GM21526 (cell line): ENCODE results near the gene KIRREL1.

Experiments
- ATAC-seq: cut with Tn5 transposase; IDR thresholded peaks from one replicate; pipeline ENCODE4 v1.9.1; 2021; ENCODE audit warnings: moderate library complexity; ENCODE audit not compliant: unreplicated experiment, low FRiP score

Gene KIRREL1

DNA sequence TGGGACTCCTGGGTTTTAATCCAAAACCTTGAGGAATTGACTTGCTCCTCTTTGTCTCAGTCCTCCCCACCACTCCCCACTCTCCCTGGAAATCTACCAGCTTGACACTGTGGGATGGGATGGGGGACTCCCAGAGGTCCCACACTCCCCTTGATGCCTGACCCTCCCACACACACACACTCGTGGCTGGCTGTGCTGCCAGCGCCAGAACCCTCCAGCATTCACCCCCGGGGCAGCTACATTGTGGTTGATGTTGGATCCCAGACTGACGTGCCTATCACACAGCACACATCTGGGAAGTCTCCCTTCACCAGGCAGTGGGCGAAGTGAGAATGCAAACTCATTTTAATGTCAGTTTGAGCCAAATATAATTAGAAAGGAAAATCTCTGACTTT lies 10.0 kb downstream of the KIRREL1 start:
- no peak for ATAC-seq

GRCh38 chr1:158005224-158005623 lies 11.8 kb downstream of the KIRREL1 start:
- ATAC-seq = no peak

- no peak for ATAC-seq
Observed at GRCh38 chr1:158007180-158007579, 13.7 kb downstream of the KIRREL1 start.

DNA sequence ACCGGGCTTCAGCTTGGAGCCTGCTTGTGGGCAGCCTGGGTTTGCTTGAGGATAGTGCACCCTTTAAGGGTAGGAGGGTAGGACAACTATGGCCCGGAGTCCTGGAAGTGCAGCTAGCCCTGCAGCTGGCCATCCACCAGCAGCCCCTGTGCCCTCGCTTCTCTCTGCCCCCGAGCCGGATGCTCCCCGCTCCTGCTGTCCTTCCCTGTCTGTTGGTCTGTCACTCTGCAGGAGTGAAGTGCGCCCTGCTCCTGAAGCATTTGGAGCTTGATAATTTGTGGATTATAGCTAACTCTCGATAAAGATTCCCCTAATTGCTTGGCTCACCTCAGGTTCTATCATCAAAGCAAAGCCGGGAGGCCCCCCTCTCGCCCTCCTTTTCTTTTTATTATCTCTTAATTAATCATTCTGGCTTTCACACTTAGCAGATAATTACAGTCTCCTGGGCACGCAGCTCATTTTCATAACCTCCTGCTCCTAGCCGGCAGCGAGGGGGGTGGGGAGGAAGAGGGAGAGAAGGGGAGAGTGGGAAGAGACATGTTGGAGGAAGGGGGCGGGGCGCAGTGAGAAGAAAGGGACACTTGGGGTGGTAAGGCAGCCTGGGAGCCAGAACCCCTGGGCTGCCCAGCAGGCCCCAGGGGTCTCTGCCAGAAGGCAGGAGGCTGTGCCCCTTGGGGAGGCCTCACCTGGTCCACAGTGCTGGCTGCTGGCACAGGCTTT lies 14.4 kb downstream of the KIRREL1 start:
- no peak for ATAC-seq

GRCh38 chr1:158008630-158009029 lies 15.2 kb downstream of the KIRREL1 start:
- no peak for ATAC-seq

DNA sequence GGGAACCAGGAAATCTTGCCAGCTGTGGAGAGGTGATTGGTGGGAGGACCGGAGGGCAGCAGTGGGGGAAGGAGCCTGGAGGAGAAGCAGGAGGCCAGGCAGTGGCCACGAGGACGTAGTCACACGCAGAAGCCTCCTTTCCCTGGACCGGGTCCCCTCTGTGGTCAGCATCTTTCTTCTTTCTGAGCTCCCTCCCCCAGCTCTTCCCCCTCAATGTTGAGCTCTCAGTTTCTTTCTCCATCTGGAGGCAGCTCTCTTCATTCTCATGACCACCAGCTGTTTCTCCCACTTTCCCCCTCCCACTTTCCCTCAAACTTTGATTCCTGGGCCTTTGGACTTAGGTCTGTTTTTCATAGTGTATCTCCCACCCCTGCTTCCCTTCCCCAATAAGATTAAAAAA lies 18.3 kb downstream of the KIRREL1 start:
- ATAC-seq = no peak

GRCh38 chr1:158013840-158014730 lies 20.6 kb downstream of the KIRREL1 start:
- no peak for ATAC-seq

- no peak for ATAC-seq
Observed at GRCh38 chr1:158014731-158015320, 21.4 kb downstream of the KIRREL1 start.

DNA sequence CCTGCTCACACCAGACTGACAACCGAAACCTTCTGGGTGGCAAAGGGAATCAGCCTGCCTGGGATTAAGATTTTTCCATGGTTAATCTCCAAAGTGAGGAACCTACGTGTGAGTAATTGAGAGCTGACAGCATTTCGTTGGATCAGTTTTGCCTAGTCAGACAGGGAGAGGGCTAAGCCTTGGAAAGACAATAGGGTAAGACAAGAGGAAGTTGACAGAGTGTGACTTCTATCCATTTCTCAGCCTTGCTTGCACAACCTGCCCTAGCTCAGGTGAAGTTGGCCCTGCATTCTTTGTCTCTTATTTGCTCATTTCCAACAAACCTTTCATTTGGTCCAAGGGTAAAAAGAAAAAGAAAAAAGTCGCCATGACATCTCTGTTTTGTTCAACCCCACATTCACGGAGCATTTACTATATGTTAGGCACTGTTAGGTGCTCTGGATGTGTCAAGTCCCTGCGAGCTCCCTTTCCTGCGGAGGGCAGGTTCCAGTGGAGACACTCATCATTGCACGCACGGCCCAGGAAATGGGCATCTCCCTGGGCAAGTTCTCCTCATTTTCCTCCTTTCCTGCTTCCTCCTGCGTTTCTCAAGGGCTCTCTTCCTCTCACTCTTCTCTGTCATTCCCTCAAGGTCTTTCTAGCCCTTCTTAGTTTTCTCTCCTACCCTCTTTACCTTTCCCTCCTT lies 23.3 kb downstream of the KIRREL1 start:
- ATAC-seq = no peak

DNA sequence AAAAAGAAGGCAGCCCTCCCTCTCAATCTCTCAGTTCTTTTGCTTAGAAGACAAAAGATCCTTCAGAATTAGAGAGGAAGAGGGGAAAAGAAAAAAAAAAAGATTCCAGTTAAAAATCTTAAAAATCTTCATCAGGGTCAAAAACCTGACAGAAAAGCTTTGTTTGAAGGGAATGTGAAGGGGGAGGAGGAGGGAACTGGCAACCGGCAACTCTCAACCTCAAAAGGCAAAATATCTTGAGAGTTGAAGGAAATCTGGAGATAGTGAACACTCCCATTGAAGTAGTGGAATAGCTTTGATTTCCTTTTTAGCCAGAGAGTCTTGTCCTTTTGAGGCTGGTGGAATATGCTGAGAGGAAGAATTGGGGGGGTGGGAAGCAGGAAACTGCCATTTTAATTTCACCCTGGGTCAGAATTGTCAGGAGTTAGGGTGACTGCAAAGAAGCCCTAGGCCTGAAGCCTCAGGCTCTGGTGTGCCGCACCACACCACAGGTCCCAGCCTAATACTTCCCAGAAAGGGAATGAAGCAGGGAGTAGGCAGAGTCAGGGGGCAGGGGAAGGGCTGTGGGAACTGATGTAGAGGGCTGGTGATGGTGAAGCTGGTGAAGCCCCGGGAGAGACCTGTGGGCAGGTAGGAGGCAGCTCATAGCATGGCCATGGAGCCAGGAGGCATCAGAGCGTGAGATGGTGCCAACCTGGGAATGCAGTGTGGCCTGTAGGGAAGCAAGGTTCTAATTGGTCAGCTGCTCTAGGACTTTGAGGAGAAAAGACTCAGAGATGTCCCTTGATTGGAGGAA lies 24.6 kb downstream of the KIRREL1 start:
- ATAC-seq = no peak

DNA sequence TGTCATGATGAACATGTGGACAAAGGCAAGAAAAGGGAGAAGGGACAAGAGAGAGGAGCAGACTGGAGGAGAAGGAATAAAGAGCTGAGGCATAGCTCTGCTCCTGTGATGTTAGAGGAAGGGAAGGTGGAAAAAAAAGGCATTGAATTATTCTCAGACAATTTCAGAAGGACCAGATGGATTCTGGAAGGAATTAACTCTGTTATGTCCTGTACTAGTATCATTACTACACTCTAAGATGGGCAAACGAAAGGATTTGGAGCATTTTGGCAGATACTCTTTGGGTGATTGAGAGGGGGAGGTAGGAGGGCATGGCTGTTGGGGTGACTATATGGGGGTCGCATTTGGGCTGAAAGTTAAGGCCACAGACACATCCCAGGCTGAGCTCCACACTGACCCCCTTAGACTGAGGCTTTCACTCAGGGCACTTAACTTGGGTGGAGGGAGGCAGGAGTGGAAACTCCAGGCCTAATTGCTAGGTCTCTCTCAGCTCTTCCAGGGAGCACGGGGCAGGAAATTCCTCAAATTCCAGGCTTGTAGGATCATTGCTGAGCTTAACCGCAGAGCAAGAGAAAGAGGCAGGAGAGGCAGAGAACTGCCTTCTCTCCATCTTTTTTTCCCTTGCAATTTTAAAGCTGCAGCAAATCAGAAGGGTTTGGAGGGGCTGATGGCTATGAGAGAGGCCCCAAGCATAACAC lies 25.9 kb downstream of the KIRREL1 start:
- no peak for ATAC-seq

GRCh38 chr1:158020259-158020885 lies 26.9 kb downstream of the KIRREL1 start:
- no peak for ATAC-seq

GRCh38 chr1:158020886-158021620 lies 27.6 kb downstream of the KIRREL1 start:
- no peak for ATAC-seq

DNA sequence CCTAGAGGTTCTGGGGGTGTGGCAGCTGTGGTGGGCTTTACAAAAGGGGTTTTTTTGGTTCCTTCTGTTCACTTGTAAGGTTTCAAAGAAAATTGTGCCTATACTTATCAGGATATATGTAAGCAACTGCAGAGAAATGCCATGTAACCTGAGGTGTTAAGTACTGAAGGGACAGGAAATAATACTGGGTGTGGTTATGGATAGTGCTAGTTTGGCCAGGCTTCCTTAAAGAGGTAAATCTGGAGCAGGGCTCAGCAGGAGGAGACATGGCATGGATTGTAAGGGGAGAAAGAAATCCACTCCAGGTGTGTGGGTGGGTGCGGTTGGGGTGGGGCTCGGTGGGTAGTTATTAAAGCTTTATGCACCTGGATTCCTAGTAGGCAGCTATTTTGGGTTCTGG lies 28.3 kb downstream of the KIRREL1 start:
- ATAC-seq = no peak

DNA sequence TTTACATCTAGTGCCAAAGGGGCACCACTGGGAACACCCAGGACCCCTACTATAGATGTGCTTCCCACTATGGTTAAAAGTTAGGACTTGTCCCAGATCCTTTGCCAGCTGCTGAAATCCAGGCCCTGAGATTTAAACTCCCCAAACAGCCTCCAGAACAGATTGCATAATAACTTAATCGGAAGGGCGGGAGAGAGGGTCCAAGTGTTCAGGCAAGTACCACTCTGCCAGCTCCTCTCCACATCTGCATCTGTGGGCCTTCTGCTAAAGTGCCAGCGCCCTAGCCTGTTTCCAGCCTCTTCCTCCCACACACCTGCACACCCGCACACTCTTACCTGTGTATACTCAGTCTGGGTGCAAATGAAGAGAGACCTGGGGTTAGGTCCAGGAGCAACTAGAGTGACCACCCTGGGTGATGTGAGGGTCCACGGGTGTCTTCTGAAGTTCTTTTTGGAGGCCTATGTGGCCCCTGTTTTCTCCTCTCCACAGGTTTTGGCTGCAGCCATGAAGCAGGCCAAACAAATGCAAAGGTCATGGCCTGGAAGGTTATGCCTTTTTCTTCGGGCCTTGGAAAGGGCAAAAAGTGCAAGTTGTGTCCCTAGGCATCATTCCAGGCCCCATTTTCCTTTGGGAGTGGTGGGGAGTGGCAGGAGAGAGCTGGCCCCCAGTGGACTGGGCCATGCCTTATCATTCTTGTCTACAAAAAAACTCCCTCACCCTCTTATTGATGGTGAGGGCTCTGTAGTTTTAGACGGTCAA lies 29.3 kb downstream of the KIRREL1 start:
- ATAC-seq = no peak

GRCh38 chr1:158024737-158025136 lies 31.3 kb downstream of the KIRREL1 start:
- no peak for ATAC-seq

GRCh38 chr1:158025576-158026230 lies 32.3 kb downstream of the KIRREL1 start:
- no peak for ATAC-seq
